Subcutaneous abdominal adipose tissue (tissue), 5 donors: ENCODE data around the gene ZDHHC18.

Experiments
- H3K27ac ChIP-seq: one replicate; pipeline ENCODE4 v1.7.0; 2013; ENCODE audit warnings: low read depth, mild to moderate bottlenecking, inconsistent platforms, low read length, moderate library complexity
- H3K27me3 ChIP-seq, 5 donors: one replicate each; pipeline ENCODE4 v1.7.0; 2013; ENCODE audit warnings: low read length in 5 of 5, inconsistent platforms in 1 of 5; ENCODE audit not compliant: control insufficient read depth in 5 of 5, insufficient read depth in 4 of 5
- H3K36me3 ChIP-seq, 5 donors: one replicate each; pipeline ENCODE4 v1.7.0; 2013; ENCODE audit warnings: low read length in 5 of 5; ENCODE audit not compliant: control insufficient read depth in 5 of 5, insufficient read depth in 5 of 5
- H3K4me1 ChIP-seq, 5 donors: one replicate each; pipeline ENCODE4 v1.7.0; 2013; ENCODE audit warnings: low read length in 5 of 5, mild to moderate bottlenecking in 3 of 5, moderate library complexity in 1 of 5; ENCODE audit not compliant: control insufficient read depth in 5 of 5, insufficient read depth in 5 of 5
- H3K4me3 ChIP-seq, 5 donors: one replicate each; pipeline ENCODE4 v1.7.0; 2013; ENCODE audit warnings: low read length in 5 of 5, low read depth in 1 of 5
- H3K9ac ChIP-seq, 5 donors: one replicate each; pipeline ENCODE4 v1.7.0; 2013; ENCODE audit warnings: low read length in 5 of 5, mild to moderate bottlenecking in 4 of 5, moderate library complexity in 3 of 5
- H3K9me3 ChIP-seq, 5 donors: one replicate each; pipeline ENCODE4 v1.7.0; 2013; ENCODE audit warnings: low read length in 5 of 5; ENCODE audit not compliant: control insufficient read depth in 5 of 5
- donor health status: healthy.
- donor health status: healthy.
- donor health status: healthy.
- donor health status: healthy.
- donor health status: healthy.

ZDHHC18 gene

GRCh38 chr1:26826261-26827105 lies at the start of gene ZDHHC18:
TSS of gene ZDHHC18 (plus strand) at chr1:26826688. CDS start at chr1:26826805, 117 bp downstream.
- Histone ChIP-seq H3K4me3 (peak within 1 kb of the TSS; percentile 80 to 93 (median 84)), H3K4me1 (peaks cover 11 to 47% (median 43%) of the 10 kb centered on the region in 5 donors), H3K27me3 (no peaks in the 10 kb centered on the region), H3K9ac (peak within 1 kb of the TSS; percentile 63 to 95 (median 81)), H3K27ac (peak within 1 kb of the TSS; percentile 57), H3K9me3 (no peaks in the 10 kb centered on the region), H3K36me3 (peaks cover 0 to 7% (median 0%) of the 10 kb centered on the region in 5 donors)

- Histone ChIP-seq H3K27me3 (no peaks in the 10 kb centered on the region), H3K4me1 (peaks cover 8 to 21% (median 16%) of the 10 kb centered on the region in 5 donors), H3K9me3 (no peaks in the 10 kb centered on the region), H3K27ac (no peak overlapping the region), H3K36me3 (peaks cover 16 to 75% (median 58%) of the 10 kb centered on the region in 5 donors), H3K9ac (no peak overlapping the region), H3K4me3 (no peak overlapping the region)
Observed at GRCh38 chr1:26779098-26779668, 47.3 kb upstream of the ZDHHC18 start.

GRCh38 chr1:26780344-26780957 lies 46.0 kb upstream of the ZDHHC18 start:
- peaks cover 15 to 34% (median 28%) of the 10 kb centered on the region in 5 donors for H3K4me1 ChIP-seq
- peaks cover 14 to 62% (median 45%) of the 10 kb centered on the region in 5 donors for H3K36me3 ChIP-seq
- no peaks in the 10 kb centered on the region for H3K9me3 ChIP-seq
- no peak overlapping the region for H3K9ac ChIP-seq
- no peak overlapping the region for H3K4me3 ChIP-seq
- no peak overlapping the region for H3K27ac ChIP-seq
- no peaks in the 10 kb centered on the region for H3K27me3 ChIP-seq

- H3K9ac ChIP-seq, result no peak overlapping the region
- no peak overlapping the region for H3K4me3 ChIP-seq
- no peaks in the 10 kb centered on the region for H3K9me3 ChIP-seq
- H3K36me3 ChIP-seq, result peaks cover 9 to 55% (median 42%) of the 10 kb centered on the region in 5 donors
- H3K4me1 ChIP-seq, result peaks cover 18 to 42% (median 37%) of the 10 kb centered on the region in 5 donors
- H3K27ac ChIP-seq, result no peak overlapping the region
- no peaks in the 10 kb centered on the region for H3K27me3 ChIP-seq
Observed at GRCh38 chr1:26781206-26781825, 45.2 kb upstream of the ZDHHC18 start.

- H3K4me3 ChIP-seq, result no peak overlapping the region
- H3K27me3 ChIP-seq, result no peaks in the 10 kb centered on the region
- H3K4me1 ChIP-seq, result peaks cover 23 to 55% (median 48%) of the 10 kb centered on the region in 5 donors
- H3K36me3 ChIP-seq, result peaks cover 5 to 42% (median 34%) of the 10 kb centered on the region in 5 donors
- H3K9me3 ChIP-seq, result no peaks in the 10 kb centered on the region
- peak overlapping the region in 1 of 5 donors; percentile 21 for H3K9ac ChIP-seq
- peak overlapping the region; percentile 100 for H3K27ac ChIP-seq
Observed at GRCh38 chr1:26782521-26783212, 43.8 kb upstream of the ZDHHC18 start.

- peaks cover 23 to 62% (median 54%) of the 10 kb centered on the region in 5 donors for H3K4me1 ChIP-seq
Observed at GRCh38 chr1:26783646-26784022, 42.9 kb upstream of the ZDHHC18 start.

GRCh38 chr1:26784023-26784871 lies 42.2 kb upstream of the ZDHHC18 start:
- peak overlapping the region in 4 of 5 donors; percentile 15 to 66 (median 52) for H3K9ac ChIP-seq
- peaks cover 23 to 68% (median 58%) of the 10 kb centered on the region in 5 donors for H3K4me1 ChIP-seq

More at GRCh38 chr1:26783646-26784022, 42.9 kb upstream of the ZDHHC18 start:
- Histone ChIP-seq H3K9ac (peak overlapping the region in 3 of 5 donors; percentile 11 to 66 (median 29)), H3K36me3 (peaks cover 3 to 32% (median 27%) of the 10 kb centered on the region in 5 donors), H3K27ac (peak overlapping the region; percentile 100), H3K4me3 (no peak overlapping the region), H3K27me3 (no peaks in the 10 kb centered on the region), H3K9me3 (no peaks in the 10 kb centered on the region)

GRCh38 chr1:26784886-26785285 lies 41.6 kb upstream of the ZDHHC18 start:
- Histone ChIP-seq H3K27ac (peak overlapping the region; percentile 100), H3K9ac (peak overlapping the region in 1 of 5 donors; percentile 41), H3K4me3 (no peak overlapping the region), H3K27me3 (no peaks in the 10 kb centered on the region), H3K36me3 (peaks cover 0 to 20% (median 14%) of the 10 kb centered on the region in 5 donors), H3K9me3 (no peaks in the 10 kb centered on the region), H3K4me1 (peaks cover 23 to 74% (median 64%) of the 10 kb centered on the region in 5 donors)

More at GRCh38 chr1:26784023-26784871, 42.2 kb upstream of the ZDHHC18 start:
- Histone ChIP-seq H3K4me3 (peak overlapping the region in 1 of 5 donors; percentile 9), H3K9me3 (no peaks in the 10 kb centered on the region), H3K27ac (peak overlapping the region; percentile 100), H3K27me3 (no peaks in the 10 kb centered on the region), H3K36me3 (peaks cover 0 to 26% (median 21%) of the 10 kb centered on the region in 5 donors)
